ENCODE results near the gene RASGRP2. TPM values are rescaled to one million over a fixed set of nuclear protein-coding genes. Genes with fewer than 3 reads are reported as not detected.

RASGRP2 gene
- total and polyA plus RNA-seq, 2 of the 8 experiments (the other 6 are each of a cell fraction or from before 2014, with no cell fraction given): 40.6 to 45.7 TPM

GRCh38 chr11:64691543-64691942 is 52.4 kb downstream of the RASGRP2 start:
- Histone ChIP-seq H3K14ac (ENCODE audit: insufficient read length) (no peak overlapping the region), H3K56ac (replicated peaks; ENCODE audit: insufficient read length, low read depth, low read length) (no peak overlapping the region), H3K4me2 (ENCODE audit: insufficient read depth in 1 of 2, low read depth in 2 of 2, low read length in 2 of 2) (no peak overlapping the region), H3K4me1 (replicated peaks in 1 of 4; ENCODE audit: control insufficient read depth in 3 of 4, insufficient read depth in 4 of 4, low read length in 3 of 4) (peaks cover 0 to 4% (median 0%) of the 10 kb centered on the region in 4 experiments; a peak in 3 of 7 replicates), H2BK5ac (ENCODE audit: low read depth, low read length) (no peak overlapping the region), H2AK5ac (ENCODE audit: low read depth, low read length) (no peak overlapping the region), H3K4ac (replicated peaks; ENCODE audit: insufficient read length, low read depth, low read length) (no peak overlapping the region), H3K36me3 (ENCODE audit: control insufficient read depth in 2 of 4, insufficient read depth in 4 of 4, low read length in 3 of 4) (no peaks in the 10 kb centered on the region), H2BK20ac (ENCODE audit: low read length) (no peak overlapping the region), H3K23ac (ENCODE audit: insufficient read length) (no peak overlapping the region), H3K79me2 (ENCODE audit: control insufficient read depth in 1 of 2, insufficient read depth in 2 of 2, low read length in 2 of 2) (no peaks in the 10 kb centered on the region), H3K27me3 (replicated peaks in 1 of 4; ENCODE audit: control insufficient read depth in 3 of 4, extremely low read depth in 1 of 4, insufficient read depth in 3 of 4, low read length in 3 of 4) (peaks cover 0 to 2% (median under 1%) of the 10 kb centered on the region in 4 experiments; a peak in 3 of 7 replicates), H3K9me3 (ENCODE audit: insufficient read depth in 2 of 2, low read depth in 1 of 2, low read length in 1 of 2) (no peaks in the 10 kb centered on the region), H3K4me3 (ENCODE audit: extremely low read depth in 1 of 4, insufficient read depth in 2 of 4, low read depth in 3 of 4, low read length in 4 of 4) (no peak overlapping the region), H3K18ac (ENCODE audit: extremely low read depth, low read length) (no peak overlapping the region), H4K5ac (ENCODE audit: insufficient read length, low read depth, low read length) (no peak overlapping the region), H3K79me1 (ENCODE audit: low read depth, low read length) (no peaks in the 10 kb centered on the region), H2AFZ (ENCODE audit: low read length) (no peak overlapping the region), H3K27ac (ENCODE audit: low read depth, low read length) (no peak overlapping the region), H2BK120ac (replicated peaks; ENCODE audit: low read depth, low read length) (no peak overlapping the region), H3K9ac (replicated peaks in 1 of 4; ENCODE audit: extremely low read depth in 1 of 4, low read depth in 3 of 4, low read length in 3 of 4) (no peak overlapping the region), H4K20me1 (replicated peaks in 1 of 2; ENCODE audit: control insufficient read depth in 1 of 2, insufficient read depth in 2 of 2, low read length in 2 of 2) (no peaks in the 10 kb centered on the region), H3K23me2 (ENCODE audit: low read depth, low read length) (0 out of 2 replicates have a peak, but pooled peaks cover 2% of the 10 kb centered on the region), H2BK12ac (ENCODE audit: low read depth, low read length) (no peak overlapping the region), H2BK15ac (ENCODE audit: low read length) (no peak overlapping the region), H4K91ac (replicated peaks; ENCODE audit: insufficient read length, low read length) (no peak overlapping the region), H4K8ac (ENCODE audit: extremely low read depth, insufficient read depth, low read length) (no peak overlapping the region)
- POLR2A ChIA-PET (ENCODE audit: partially characterized antibody): interaction anchor here (0.8 kb wide), 1 partner anchor 19 kb away, joined by 3 read pairs; no protein-coding TSS in a partner anchor
- FAIRE-seq (no peak), DNase-seq (ENCODE audit: low read depth in 1 of 2, low spot score in 2 of 2) (no peak)
- TF ChIP-seq E2F6 (IDR thresholded peaks at IDR 0.05) (no peak), FOSL1 (IDR thresholded peaks at IDR 0.05; ENCODE audit: insufficient read depth, low read depth, low read length) (no peak), TAF7 (optimal IDR thresholded peaks at IDR 0.05; ENCODE audit: borderline replicate concordance, low read depth, low read length) (no peak), MAX (IDR thresholded peaks at IDR 0.05) (no peak), HDAC6 (IDR thresholded peaks at IDR 0.05; ENCODE audit: low read depth, low read length) (no peak), SP4 (IDR thresholded peaks at IDR 0.05; ENCODE audit: low read length) (no peak), KDM5A (IDR thresholded peaks at IDR 0.05; ENCODE audit: low read length) (no peak), SP2 (IDR thresholded peaks at IDR 0.05; ENCODE audit: low read length) (no peak), SUZ12 (IDR thresholded peaks at IDR 0.05; ENCODE audit: low read length) (no peak)
- TF ChIP-seq, protein P1, sequence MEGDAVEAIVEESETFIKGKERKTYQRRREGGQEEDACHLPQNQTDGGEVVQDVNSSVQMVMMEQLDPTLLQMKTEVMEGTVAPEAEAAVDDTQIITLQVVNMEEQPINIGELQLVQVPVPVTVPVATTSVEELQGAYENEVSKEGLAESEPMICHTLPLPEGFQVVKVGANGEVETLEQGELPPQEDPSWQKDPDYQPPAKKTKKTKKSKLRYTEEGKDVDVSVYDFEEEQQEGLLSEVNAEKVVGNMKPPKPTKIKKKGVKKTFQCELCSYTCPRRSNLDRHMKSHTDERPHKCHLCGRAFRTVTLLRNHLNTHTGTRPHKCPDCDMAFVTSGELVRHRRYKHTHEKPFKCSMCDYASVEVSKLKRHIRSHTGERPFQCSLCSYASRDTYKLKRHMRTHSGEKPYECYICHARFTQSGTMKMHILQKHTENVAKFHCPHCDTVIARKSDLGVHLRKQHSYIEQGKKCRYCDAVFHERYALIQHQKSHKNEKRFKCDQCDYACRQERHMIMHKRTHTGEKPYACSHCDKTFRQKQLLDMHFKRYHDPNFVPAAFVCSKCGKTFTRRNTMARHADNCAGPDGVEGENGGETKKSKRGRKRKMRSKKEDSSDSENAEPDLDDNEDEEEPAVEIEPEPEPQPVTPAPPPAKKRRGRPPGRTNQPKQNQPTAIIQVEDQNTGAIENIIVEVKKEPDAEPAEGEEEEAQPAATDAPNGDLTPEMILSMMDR (IDR thresholded peaks at IDR 0.05; ENCODE audit: control extremely low read depth in 1 of 3, insufficient read depth in 1 of 3, low read depth in 1 of 3, low read length in 3 of 3): no peak
- CTCF ChIA-PET (ENCODE audit: partially characterized antibody): interaction anchor here (0.7 to 10.0 kb wide), 10 partner anchors 8 to 213 kb away, joined by 3 to 101 read pairs (median 4); partner anchors contain the start of gene RASGRP2
- WGBS, 2 experiments (ENCODE audit: extremely low coverage in 1 of 2, insufficient coverage in 1 of 2, insufficient read length in 1 of 2, insufficient replicate concordance in 2 of 2, low coverage in 1 of 2, low lambda C conversion rate in 2 of 2, missing lambda C conversion rate in 1 of 2): 94% methylated on average over 1 of the region's 1 CpG; no CpG with 5 or more reads in 1 of the 2 experiments
